Sigmoid colon (tissue), 4 donors: ENCODE measurements around the gene FOXD2.

Experiments
- EP300 ChIP-seq, 4 donors: sonication (generic); formaldehyde crosslinking; IDR thresholded peaks; one replicate each; pipeline ENCODE4 v1.6.1; 2017; ENCODE audit warnings: antibody characterized with exemption in 4 of 4
- POLR2A ChIP-seq, 2 donors: fragments of 450-650 bp; IDR thresholded peaks; one replicate each; pipeline ENCODE4 v1.6.1; 2016; ENCODE audit warnings: antibody characterized with exemption in 2 of 2, mild to moderate bottlenecking in 2 of 2, moderate library complexity in 2 of 2
- POLR2AphosphoS5 ChIP-seq, 4 donors: sonication (generic); formaldehyde crosslinking; IDR thresholded peaks; one replicate each; pipeline ENCODE4 v1.6.1; 2017; ENCODE audit warnings: antibody characterized with exemption in 4 of 4
- TF ChIP-seq, protein P1 (sequence below), 4 experiments: fragments of 450-650 bp in 3 of 4; fragments of 200-600 bp in 1 of 4; IDR thresholded peaks; one replicate each; pipeline ENCODE4 v1.5.1; 2016 to 2019; ENCODE audit warnings: antibody characterized with exemption in 4 of 4, mild to moderate bottlenecking in 3 of 4, moderate library complexity in 2 of 4

DNA sequence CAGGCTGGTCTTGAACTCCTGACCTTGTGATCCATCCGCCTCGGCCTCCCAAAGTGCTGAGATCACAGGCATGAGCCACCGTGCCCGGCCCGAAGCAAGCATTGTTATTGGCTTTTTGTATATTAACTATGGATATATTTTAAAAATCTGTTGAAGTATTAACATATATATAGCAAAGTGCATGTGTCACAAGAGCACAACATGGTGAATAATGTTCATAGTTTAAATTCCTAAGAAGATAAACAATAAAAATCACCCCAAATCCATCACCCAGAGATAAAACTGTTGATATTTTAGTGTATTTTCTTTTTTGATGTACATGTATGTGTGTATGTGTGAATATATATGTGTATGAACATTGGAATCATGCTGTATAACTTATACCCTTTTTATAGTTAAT, 30.9 kb upstream of the FOXD2 start:
- TF ChIP-seq, protein P1, sequence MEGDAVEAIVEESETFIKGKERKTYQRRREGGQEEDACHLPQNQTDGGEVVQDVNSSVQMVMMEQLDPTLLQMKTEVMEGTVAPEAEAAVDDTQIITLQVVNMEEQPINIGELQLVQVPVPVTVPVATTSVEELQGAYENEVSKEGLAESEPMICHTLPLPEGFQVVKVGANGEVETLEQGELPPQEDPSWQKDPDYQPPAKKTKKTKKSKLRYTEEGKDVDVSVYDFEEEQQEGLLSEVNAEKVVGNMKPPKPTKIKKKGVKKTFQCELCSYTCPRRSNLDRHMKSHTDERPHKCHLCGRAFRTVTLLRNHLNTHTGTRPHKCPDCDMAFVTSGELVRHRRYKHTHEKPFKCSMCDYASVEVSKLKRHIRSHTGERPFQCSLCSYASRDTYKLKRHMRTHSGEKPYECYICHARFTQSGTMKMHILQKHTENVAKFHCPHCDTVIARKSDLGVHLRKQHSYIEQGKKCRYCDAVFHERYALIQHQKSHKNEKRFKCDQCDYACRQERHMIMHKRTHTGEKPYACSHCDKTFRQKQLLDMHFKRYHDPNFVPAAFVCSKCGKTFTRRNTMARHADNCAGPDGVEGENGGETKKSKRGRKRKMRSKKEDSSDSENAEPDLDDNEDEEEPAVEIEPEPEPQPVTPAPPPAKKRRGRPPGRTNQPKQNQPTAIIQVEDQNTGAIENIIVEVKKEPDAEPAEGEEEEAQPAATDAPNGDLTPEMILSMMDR (IDR thresholded peaks at IDR 0.05): no peak
- TF ChIP-seq POLR2AphosphoS5 (IDR thresholded peaks at IDR 0.05): no peak
- TF ChIP-seq POLR2A (IDR thresholded peaks at IDR 0.05): no peak
- TF ChIP-seq EP300 (IDR thresholded peaks at IDR 0.05): no peak
